ENCODE data around the gene GABRR3.
A peak's percentile ranks its signal among the peaks of the same experiment; 100 is the strongest.

GABRR3 gene

GRCh38 chr3:98035208-98035607 lies at the start of gene GABRR3:
GABRR3 (minus strand) TSS chr3:98035315; CDS start chr3:98034987, 328 bp downstream.
- no peak for DNase-seq

- no peak for DNase-seq
Observed at GRCh38 chr3:98073486-98073885, 38.4 kb upstream of the GABRR3 start.

GRCh38 chr3:98070840-98071239 lies 35.7 kb upstream of the GABRR3 start:
- no peak for DNase-seq

- no peak for DNase-seq
Observed at GRCh38 chr3:98068824-98069223, 33.7 kb upstream of the GABRR3 start.

GRCh38 chr3:98058244-98058960 lies 23.3 kb upstream of the GABRR3 start:
- DNase-seq = no peak

- no peak for DNase-seq
Observed at GRCh38 chr3:98057631-98058030, 22.5 kb upstream of the GABRR3 start.

GRCh38 chr3:98056035-98056434 lies 20.9 kb upstream of the GABRR3 start:
- DNase-seq = no peak

- no peak for DNase-seq
Observed at GRCh38 chr3:98049271-98049670, 14.2 kb upstream of the GABRR3 start.

GRCh38 chr3:98048586-98048985 lies 13.5 kb upstream of the GABRR3 start:
- no peak for DNase-seq

GRCh38 chr3:98041350-98041749 lies 6.2 kb upstream of the GABRR3 start:
- no peak for DNase-seq

- peak; percentile 67 for DNase-seq
Observed at GRCh38 chr3:98039322-98040024, 4.4 kb upstream of the GABRR3 start.

GRCh38 chr3:98038876-98039275 lies 3.8 kb upstream of the GABRR3 start:
- no peak for DNase-seq

GRCh38 chr3:98038286-98038685 lies 3.2 kb upstream of the GABRR3 start:
- DNase-seq = no peak

- DNase-seq = no peak
Observed at GRCh38 chr3:98034486-98034885, 629 bp downstream of the GABRR3 start.

- DNase-seq = no peak
Observed at GRCh38 chr3:98034036-98034435, 1.1 kb downstream of the GABRR3 start.

GRCh38 chr3:98032904-98033303 lies 2.2 kb downstream of the GABRR3 start:
- DNase-seq = no peak

GRCh38 chr3:98032265-98032664 lies 2.9 kb downstream of the GABRR3 start:
- no peak for DNase-seq

- no peak for DNase-seq
Observed at GRCh38 chr3:98029083-98029482, 6.0 kb downstream of the GABRR3 start.

- DNase-seq = no peak
Observed at GRCh38 chr3:98027085-98027446, 8.0 kb downstream of the GABRR3 start.

- DNase-seq = no peak
Observed at GRCh38 chr3:98026425-98027084, 8.6 kb downstream of the GABRR3 start.

- DNase-seq = no peak
Observed at GRCh38 chr3:98025392-98025945, 9.6 kb downstream of the GABRR3 start.

GRCh38 chr3:98022978-98023820 lies 11.9 kb downstream of the GABRR3 start:
- peak; percentile 75 for DNase-seq

All from T1000 (cell line).